GM23338 (cell line): ENCODE results near the gene ZNF630. TPM values are rescaled to one million over a fixed set of nuclear protein-coding genes. Genes with fewer than 3 reads are reported as not detected.

Experiments used
- ATAC-seq: fragments of 200-7000 bp; cut with Tn5 transposase; 3 replicates; pipeline ENCODE4 v1.9.1; 2020
- DNase-seq: peaks from one replicate; pipeline ENCODE4 v3.0.0-alpha.2; 2015; ENCODE audit warnings: low spot score
- H2AFZ ChIP-seq: fragments of 200-600 bp; sonication (generic); 2 replicates; pipeline ENCODE4 v1.8.0; 2016; ENCODE audit warnings: antibody characterized with exemption, mild to moderate bottlenecking, moderate library complexity
- H3F3A ChIP-seq: fragments of 200-600 bp; sonication (generic); replicated peaks from 2 replicates; pipeline ENCODE4 v1.8.0; 2017; ENCODE audit warnings: antibody characterized with exemption, mixed run types, low read depth
- H3K27ac ChIP-seq: fragments of 200-600 bp; sonication (generic); 2 replicates; pipeline ENCODE4 v1.6.1; 2016; ENCODE audit warnings: low read depth
- H3K27me3 ChIP-seq: fragments of 200-600 bp; sonication (generic); 2 replicates; pipeline ENCODE4 v1.8.0; 2016; ENCODE audit warnings: mild to moderate bottlenecking, mixed run types, moderate library complexity; ENCODE audit not compliant: insufficient read depth
- H3K36me3 ChIP-seq: fragments of 200-600 bp; sonication (generic); 2 replicates; pipeline ENCODE4 v1.8.0; 2016; ENCODE audit warnings: mild to moderate bottlenecking; ENCODE audit not compliant: insufficient read depth
- H3K4me1 ChIP-seq: fragments of 200-600 bp; sonication (generic); 2 replicates; pipeline ENCODE4 v1.8.0; 2016; ENCODE audit warnings: mild to moderate bottlenecking, moderate library complexity; ENCODE audit not compliant: insufficient read depth
- H3K4me2 ChIP-seq: fragments of 200-600 bp; sonication (generic); 2 replicates; pipeline ENCODE4 v1.7.1; 2017; ENCODE audit warnings: mixed run types
- H3K4me3 ChIP-seq: fragments of 200-600 bp; sonication (generic); 2 replicates; pipeline ENCODE4 v1.6.1; 2016; ENCODE audit warnings: mixed run types
- H3K79me2 ChIP-seq: fragments of 200-600 bp; sonication (generic); replicated peaks from 2 replicates; pipeline ENCODE4 v1.8.0; 2017; ENCODE audit warnings: mild to moderate bottlenecking; ENCODE audit not compliant: insufficient read depth
- H3K9me2 ChIP-seq: fragments of 200-600 bp; sonication (generic); 2 replicates; pipeline ENCODE4 v1.8.0; 2017; ENCODE audit not compliant: insufficient read depth
- H4K20me1 ChIP-seq: fragments of 200-600 bp; sonication (generic); replicated peaks from 2 replicates; pipeline ENCODE4 v1.8.0; 2017; ENCODE audit warnings: mild to moderate bottlenecking; ENCODE audit not compliant: insufficient read depth
- H3K27ac Mint-ChIP-seq: 2 replicates; pipeline ENCODE4 v1.8.0; 2020; ENCODE audit warnings: inconsistent platforms, mild to moderate bottlenecking, moderate library complexity, mixed read lengths
- H3K27me3 Mint-ChIP-seq: 3 replicates; pipeline ENCODE4 v1.8.0; 2022; ENCODE audit warnings: low read depth, mild to moderate bottlenecking, moderate library complexity, mixed read lengths, inconsistent platforms; ENCODE audit not compliant: insufficient read depth, poor library complexity
- H3K36me3 Mint-ChIP-seq: 3 replicates; pipeline ENCODE4 v1.8.0; 2021; ENCODE audit warnings: low read depth, mild to moderate bottlenecking, inconsistent platforms, moderate library complexity, mixed read lengths
- H3K4me1 Mint-ChIP-seq: 3 replicates; pipeline ENCODE4 v1.8.0; 2020; ENCODE audit warnings: mild to moderate bottlenecking, inconsistent platforms, mixed read lengths
- H3K4me3 Mint-ChIP-seq: 3 replicates; pipeline ENCODE4 v1.8.0; 2021; ENCODE audit warnings: moderate library complexity, mild to moderate bottlenecking, inconsistent platforms, mixed read lengths
- H3K9me3 Mint-ChIP-seq: 3 replicates; pipeline ENCODE4 v1.8.0; 2020; ENCODE audit warnings: moderate library complexity, mild to moderate bottlenecking, inconsistent platforms, mixed read lengths
- CREB1 ChIP-seq: fragments of 250-450 bp; sonication (Bioruptor Pico); IDR thresholded peaks from 2 replicates; pipeline ENCODE4 v1.5.0; 2020; ENCODE audit warnings: low read depth, mild to moderate bottlenecking, moderate library complexity
- CTCF ChIP-seq, 2 experiments: fragments of 200-600 bp in 1 of 2; sonication (generic) in 1 of 2; conservative IDR thresholded peaks; 2 replicates each; pipeline versions ENCODE4 v1.5.1 to v1.6.1; 2016 to 2017; ENCODE audit warnings: antibody characterized with exemption in 2 of 2, low read depth in 2 of 2, mild to moderate bottlenecking in 2 of 2, moderate library complexity in 1 of 2
- ETS1 ChIP-seq: IDR thresholded peaks from 2 replicates; pipeline ENCODE4 v1.6.1; 2016; ENCODE audit warnings: antibody characterized with exemption
- EZH2 ChIP-seq: fragments of 200-600 bp; sonication (generic); IDR thresholded peaks from one replicate; pipeline ENCODE4 v1.8.0; 2017; ENCODE audit warnings: antibody characterized with exemption, mild to moderate bottlenecking, low read depth; ENCODE audit not compliant: unreplicated experiment
- EZH2phosphoT487 ChIP-seq: fragments of 200-600 bp; sonication (generic); IDR thresholded peaks from one replicate; pipeline ENCODE4 v1.8.1; 2018; ENCODE audit warnings: antibody characterized with exemption; ENCODE audit not compliant: unreplicated experiment
- JUNB ChIP-seq: IDR thresholded peaks from one replicate; pipeline ENCODE4 v1.6.1; 2016; ENCODE audit warnings: antibody characterized with exemption; ENCODE audit not compliant: unreplicated experiment
- NANOG ChIP-seq: IDR thresholded peaks from 2 replicates; pipeline ENCODE4 v1.6.1; 2016; ENCODE audit warnings: antibody characterized with exemption, borderline replicate concordance
- POLR2AphosphoS5 ChIP-seq: IDR thresholded peaks from 2 replicates; pipeline ENCODE4 v1.6.1; 2016; ENCODE audit warnings: antibody characterized with exemption, low read depth
- REST ChIP-seq: IDR thresholded peaks from one replicate; pipeline ENCODE4 v1.6.1; 2018; ENCODE audit warnings: antibody characterized with exemption; ENCODE audit not compliant: unreplicated experiment
- STAT1 ChIP-seq: IDR thresholded peaks from one replicate; pipeline ENCODE4 v1.6.1; 2016; ENCODE audit warnings: antibody characterized with exemption; ENCODE audit not compliant: unreplicated experiment
- ZNF114 ChIP-seq: fragments of 250-450 bp; sonication (Bioruptor Pico); IDR thresholded peaks from 2 replicates; pipeline ENCODE4 v1.5.0; 2020; ENCODE audit warnings: mild to moderate bottlenecking, moderate library complexity
- ZNF331 ChIP-seq: fragments of 250-450 bp; sonication (Bioruptor Pico); IDR thresholded peaks from 2 replicates; pipeline ENCODE4 v1.5.0; 2020; ENCODE audit warnings: low read depth, mild to moderate bottlenecking, moderate library complexity
- polyA plus RNA-seq: library from polyadenylated mRNA; unstranded; fragments of >200 nt; fragmentation: Nextera tagmentation; extraction: Ambion mirVana; gene quantifications from 2 replicates; pipeline ENCODE4 v1.2.1, GENCODE V29; 2016
- total RNA-seq: library from RNA; depleted of rRNA; stranded (reverse); fragments of >200 nt; shearing (Covaris generic); gene quantifications from 2 replicates; pipeline ENCODE4 v1.2.3, GENCODE V29; 2014

Gene ZNF630
- total and polyA plus RNA-seq, 2 experiments from 2014 or later: 0.95 to 2.2 TPM

GRCh38 chrX:48083706-48084105, 12.3 kb upstream of the ZNF630 start:
- H3K27ac Mint-ChIP-seq: no peak overlapping the region
- no peaks in the 10 kb centered on the region for H3K4me1 Mint-ChIP-seq
- no peaks in the 10 kb centered on the region for H3K4me1 ChIP-seq
- H3K4me2 ChIP-seq: no peak overlapping the region
- no peak overlapping the region for H2AFZ ChIP-seq
- H3K9me3 Mint-ChIP-seq: no peaks in the 10 kb centered on the region; the same call in 2 of the 3 replicates
- H3F3A ChIP-seq: no peaks in the 10 kb centered on the region
- H3K4me3 ChIP-seq: no peak overlapping the region
- DNase-seq (no peak), ATAC-seq (no peak)
- no peaks in the 10 kb centered on the region for H3K36me3 Mint-ChIP-seq
- no peak overlapping the region for H3K4me3 Mint-ChIP-seq
- H3K36me3 ChIP-seq: no peaks in the 10 kb centered on the region
- H4K20me1 ChIP-seq: no peaks in the 10 kb centered on the region
- no peak for TF ChIP-seq CREB1 (CRISPR knock-in tag)
- no peak for TF ChIP-seq EZH2phosphoT487
- TF ChIP-seq POLR2AphosphoS5: no peak
- no peak for TF ChIP-seq NANOG
- TF ChIP-seq ETS1: no peak
- TF ChIP-seq EZH2: no peak
- no peak for TF ChIP-seq ZNF114 (CRISPR knock-in tag)
- no peak for TF ChIP-seq JUNB
- no peak for TF ChIP-seq ZNF331 (CRISPR knock-in tag)
- TF ChIP-seq STAT1: no peak
- TF ChIP-seq REST: no peak
- H3K79me2 ChIP-seq: no peaks in the 10 kb centered on the region
- H3K27me3 Mint-ChIP-seq: peaks cover 8% of the 10 kb centered on the region
- no peaks in the 10 kb centered on the region for H3K27me3 ChIP-seq
- H3K27ac ChIP-seq: no peak overlapping the region
- H3K9me2 ChIP-seq: no peaks in the 10 kb centered on the region

- no peaks in the 10 kb centered on the region for H3K9me3 Mint-ChIP-seq
- H3K79me2 ChIP-seq: no peaks in the 10 kb centered on the region
- no peak overlapping the region for H3K4me2 ChIP-seq
- H3K36me3 Mint-ChIP-seq: no peaks in the 10 kb centered on the region
- peak; percentile 88 for ATAC-seq
- peaks cover 8% of the 10 kb centered on the region for H3K27me3 Mint-ChIP-seq
- no peak overlapping the region for H3K4me3 Mint-ChIP-seq
- no peak overlapping the region for H3K27ac Mint-ChIP-seq
- H3K9me2 ChIP-seq: no peaks in the 10 kb centered on the region
- H3F3A ChIP-seq: no peaks in the 10 kb centered on the region
- no peaks in the 10 kb centered on the region for H4K20me1 ChIP-seq
- H3K4me3 ChIP-seq: no peak overlapping the region
- H3K4me1 ChIP-seq: no peaks in the 10 kb centered on the region
- H3K27me3 ChIP-seq: no peaks in the 10 kb centered on the region
- DNase-seq: peak; percentile 60
- no peak overlapping the region for H3K27ac ChIP-seq
- peaks cover 4% of the 10 kb centered on the region; the same call in 2 of the 3 replicates for H3K4me1 Mint-ChIP-seq
- no peaks in the 10 kb centered on the region for H3K36me3 ChIP-seq
- H2AFZ ChIP-seq: peak overlapping the region; percentile 59; the same call in 1 of the 2 replicates
- TF ChIP-seq REST (no peak), CTCF (conservative IDR thresholded peaks at IDR 0.05; ENCODE audit: low read depth in 2 of 2) (peak; percentile 60 to 62), ZNF114 (CRISPR knock-in tag) (no peak)
Measured at GRCh38 chrX:48083212-48083611, 11.8 kb upstream of the ZNF630 start.
